ENCODE results near the gene KCNMB2. TPM values are rescaled to one million over a fixed set of nuclear protein-coding genes. Genes with fewer than 3 reads are reported as not detected.
"Not testable (repeated sequence)": the region's sequence is repeated elsewhere in the genome, so short reads cannot be mapped to it uniquely, and the experiment has no call there.

The KCNMB2 gene
- total RNA-seq, 2 experiments from 2014 or later, result not detected

- ChIA-PET CTCF (interaction anchor here (0.6 kb wide), 1 partner anchor 1265 kb away, joined by 4 read pairs; no protein-coding TSS in a partner anchor), POLR2A (no interaction called here)
- DNase-seq, result no peak
- no peak overlapping the region for H3K4me3 Mint-ChIP-seq
- H3K4me1 Mint-ChIP-seq, result no peaks in the 10 kb centered on the region
- no peaks in the 10 kb centered on the region for H3K36me3 Mint-ChIP-seq (ENCODE audit: low read depth)
- H3K27ac Mint-ChIP-seq, result no peak overlapping the region
- no peaks in the 10 kb centered on the region for H3K9me3 Mint-ChIP-seq
- H3K27me3 Mint-ChIP-seq, result peaks cover 6% of the 10 kb centered on the region
Observed at GRCh38 chr3:178527981-178528380, 8.3 kb upstream of the KCNMB2 start.

DNA sequence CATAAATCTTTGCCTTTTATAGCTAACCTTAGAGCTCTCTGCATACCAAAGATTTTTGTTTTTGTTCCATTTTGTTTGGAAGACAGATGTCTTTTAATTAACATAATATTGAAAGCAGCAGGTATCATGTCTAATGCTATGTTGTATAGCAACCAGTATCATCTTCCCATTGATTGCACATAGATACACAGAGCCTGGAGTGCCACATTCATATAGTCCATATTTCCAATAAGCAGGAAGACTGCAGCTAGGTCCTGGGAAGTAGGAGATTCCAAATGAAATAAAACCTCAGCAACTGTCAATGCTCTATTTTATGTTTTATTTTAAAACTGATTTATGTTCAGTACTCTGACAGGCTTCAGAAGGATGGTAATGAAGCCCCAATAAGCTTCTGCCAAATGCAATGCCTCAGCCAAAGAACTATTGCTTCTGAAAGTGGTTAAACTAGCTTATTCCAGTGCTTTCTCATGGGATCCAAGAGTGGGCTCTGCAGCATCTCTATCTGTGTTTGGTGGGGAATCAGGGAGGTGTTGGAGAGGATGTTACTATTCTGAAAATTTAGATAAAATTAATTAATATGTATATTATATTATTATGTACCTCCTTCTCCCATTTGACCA, 6.5 kb upstream of the KCNMB2 start:
- Mint-ChIP-seq H3K4me1 (no peaks in the 10 kb centered on the region), H3K36me3 (ENCODE audit: low read depth) (no peaks in the 10 kb centered on the region), H3K27me3 (peaks cover 11% of the 10 kb centered on the region), H3K27ac (no peak overlapping the region), H3K4me3 (no peak overlapping the region), H3K9me3 (no peaks in the 10 kb centered on the region)
- CTCF ChIA-PET, result no interaction called here
- no peak for DNase-seq
- POLR2A ChIA-PET, result no interaction called here

DNA sequence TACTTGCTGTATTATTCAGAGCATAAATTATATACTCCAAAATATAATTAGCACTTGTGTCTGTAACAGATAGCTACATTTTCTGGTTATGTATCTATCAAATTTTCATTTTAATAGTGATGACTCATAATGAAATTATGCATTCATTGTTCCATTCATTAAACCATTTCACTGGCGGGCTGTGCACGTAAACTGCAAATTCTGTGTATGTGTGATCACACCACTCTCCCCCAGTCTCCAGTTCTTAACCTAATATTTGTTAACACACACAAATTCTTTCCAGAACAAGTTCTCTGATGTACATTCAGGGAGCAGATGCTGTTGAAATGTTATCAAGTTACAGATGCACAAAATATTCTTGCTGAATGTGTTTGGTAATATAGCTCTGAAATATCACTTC, 3.8 kb upstream of the KCNMB2 start:
- Mint-ChIP-seq H3K9me3 (no peaks in the 10 kb centered on the region), H3K27me3 (peaks cover 28% of the 10 kb centered on the region), H3K36me3 (ENCODE audit: low read depth) (no peaks in the 10 kb centered on the region), H3K27ac (no peak overlapping the region), H3K4me3 (no peak overlapping the region), H3K4me1 (no peaks in the 10 kb centered on the region)
- CTCF ChIA-PET, result interaction anchor here (0.6 kb wide), 1 partner anchor 1521 kb away, joined by 3 read pairs; no protein-coding TSS in a partner anchor
- DNase-seq, result no peak
- POLR2A ChIA-PET, result no interaction called here

- Mint-ChIP-seq H3K36me3 (ENCODE audit: low read depth) (no peaks in the 10 kb centered on the region), H3K4me1 (no peaks in the 10 kb centered on the region), H3K4me3 (no peak overlapping the region), H3K9me3 (no peaks in the 10 kb centered on the region), H3K27ac (no peak overlapping the region), H3K27me3 (peaks cover 23% of the 10 kb centered on the region)
- POLR2A ChIA-PET, result no interaction called here
- DNase-seq, result no peak
- CTCF ChIA-PET, result no interaction called here
Observed at GRCh38 chr3:178537122-178537705, 978 bp downstream of the KCNMB2 start.

GRCh38 chr3:178538056-178538455, 1.8 kb downstream of the KCNMB2 start:
- Mint-ChIP-seq H3K4me3 (no peak overlapping the region), H3K27me3 (peaks cover 22% of the 10 kb centered on the region), H3K4me1 (no peaks in the 10 kb centered on the region), H3K27ac (no peak overlapping the region), H3K36me3 (ENCODE audit: low read depth) (no peaks in the 10 kb centered on the region), H3K9me3 (no peaks in the 10 kb centered on the region)
- CTCF ChIA-PET, result no interaction called here
- POLR2A ChIA-PET, result no interaction called here
- DNase-seq, result no peak

- CTCF ChIA-PET, result interaction anchor here (0.7 kb wide), 1 partner anchor 191 kb away, joined by 3 read pairs; no protein-coding TSS in a partner anchor
- H3K4me1 Mint-ChIP-seq, result no peaks in the 10 kb centered on the region
- peaks cover 17% of the 10 kb centered on the region for H3K27me3 Mint-ChIP-seq
- no peaks in the 10 kb centered on the region for H3K9me3 Mint-ChIP-seq
- no peak for DNase-seq
- H3K4me3 Mint-ChIP-seq, result no peak overlapping the region
- no peak overlapping the region for H3K27ac Mint-ChIP-seq
- POLR2A ChIA-PET, result no interaction called here
- H3K36me3 Mint-ChIP-seq (ENCODE audit: low read depth), result no peaks in the 10 kb centered on the region
Observed at GRCh38 chr3:178540184-178540583, 3.9 kb downstream of the KCNMB2 start.

DNA sequence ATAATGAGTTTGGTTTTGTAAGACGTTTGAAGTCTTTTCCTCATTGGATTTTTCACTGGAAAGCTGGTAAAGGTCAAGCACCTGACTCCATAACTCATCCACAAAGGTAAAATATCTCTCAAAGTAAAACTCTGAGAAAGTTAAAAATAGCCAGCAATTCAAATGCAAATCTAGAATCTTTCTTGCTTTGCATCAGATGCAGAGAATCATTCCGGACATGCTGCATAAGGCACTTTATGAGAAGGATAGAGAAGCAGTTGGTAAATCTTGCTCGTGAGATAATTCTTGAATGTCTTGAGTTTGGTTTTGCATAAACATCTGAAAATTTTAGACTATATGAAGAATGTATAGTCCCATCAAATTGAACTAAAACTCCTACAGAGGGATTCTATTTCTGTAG, 9.1 kb downstream of the KCNMB2 start:
- no peaks in the 10 kb centered on the region for H3K36me3 Mint-ChIP-seq (ENCODE audit: low read depth)
- ChIA-PET POLR2A (no interaction called here), CTCF (no interaction called here)
- H3K27ac Mint-ChIP-seq, result no peak overlapping the region
- no peak overlapping the region for H3K4me3 Mint-ChIP-seq
- DNase-seq, result no peak
- H3K9me3 Mint-ChIP-seq, result no peaks in the 10 kb centered on the region
- H3K4me1 Mint-ChIP-seq, result no peaks in the 10 kb centered on the region
- H3K27me3 Mint-ChIP-seq, result no peaks in the 10 kb centered on the region

DNA sequence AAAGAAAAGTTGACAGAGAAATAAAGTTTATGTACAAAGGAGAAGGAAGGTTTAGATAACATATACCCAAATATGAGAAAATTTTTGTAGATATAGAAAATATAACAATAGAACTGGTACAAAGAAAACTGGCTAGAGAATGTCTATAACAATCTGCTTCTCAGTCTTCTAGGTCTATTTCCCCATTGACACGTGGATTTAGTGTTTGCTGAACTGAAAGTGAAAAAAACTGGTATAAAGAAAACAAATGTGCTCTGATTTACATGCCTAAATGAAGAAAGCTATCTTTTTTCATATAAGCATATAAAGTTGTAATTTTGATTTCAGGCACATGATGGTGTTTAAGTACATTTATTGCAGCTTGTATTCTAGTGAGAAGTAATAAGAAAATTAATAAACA, 9.8 kb downstream of the KCNMB2 start:
- Mint-ChIP-seq H3K27me3 (no peaks in the 10 kb centered on the region), H3K36me3 (ENCODE audit: low read depth) (no peaks in the 10 kb centered on the region), H3K27ac (no peak overlapping the region), H3K4me1 (no peaks in the 10 kb centered on the region), H3K9me3 (no peaks in the 10 kb centered on the region), H3K4me3 (no peak overlapping the region)
- DNase-seq, result no peak
- ChIA-PET POLR2A (no interaction called here), CTCF (no interaction called here)

DNA sequence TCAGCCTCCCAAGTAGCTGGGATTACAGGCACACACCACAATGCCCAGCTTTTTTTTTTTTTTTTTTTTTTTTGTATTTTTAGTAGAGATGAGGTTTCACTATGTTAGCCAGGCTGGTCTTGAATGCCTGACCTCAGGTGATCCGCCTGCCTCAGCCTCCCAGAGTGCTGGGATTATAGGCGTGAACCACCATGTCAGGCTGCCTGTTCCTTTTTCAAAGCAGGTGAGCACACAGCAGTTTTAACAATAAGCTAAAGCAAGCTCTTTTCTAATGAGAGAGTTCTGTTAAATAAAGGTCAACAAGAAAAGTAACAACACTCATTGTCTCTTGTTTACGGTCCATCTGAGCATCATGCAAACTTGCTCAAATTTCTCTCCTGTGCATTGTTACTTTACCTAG, 13.2 kb downstream of the KCNMB2 start:
- H3K4me3 Mint-ChIP-seq; H3K27ac Mint-ChIP-seq; H3K27me3 Mint-ChIP-seq; H3K9me3 Mint-ChIP-seq; POLR2A ChIA-PET; H3K4me1 Mint-ChIP-seq; DNase-seq; H3K36me3 Mint-ChIP-seq (ENCODE audit: low read depth); CTCF ChIA-PET: not testable (repeated sequence)

DNA sequence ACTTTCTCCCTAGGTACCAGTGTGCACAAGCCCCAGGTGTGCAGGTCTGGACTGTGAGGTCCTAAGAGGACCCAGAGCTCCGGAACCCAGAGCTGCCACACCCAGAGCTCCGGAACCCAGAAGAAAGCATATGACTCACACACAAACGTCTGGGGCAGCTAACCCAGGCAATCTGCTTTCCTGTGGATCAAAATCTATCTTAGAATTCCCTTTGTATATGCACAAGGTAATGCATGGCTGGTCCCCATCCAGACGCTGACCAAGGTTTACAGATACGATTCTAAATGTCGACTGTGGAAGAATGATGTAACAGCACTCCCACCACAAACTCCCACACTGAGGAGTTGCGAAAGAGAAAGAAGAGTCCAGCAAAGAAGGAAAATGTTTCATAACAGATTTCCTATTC, 15.7 kb downstream of the KCNMB2 start:
- H3K36me3 Mint-ChIP-seq (ENCODE audit: low read depth), result no peaks in the 10 kb centered on the region

GRCh38 chr3:178558637-178559036, 22.4 kb downstream of the KCNMB2 start:
- H3K36me3 Mint-ChIP-seq (ENCODE audit: low read depth), result no peaks in the 10 kb centered on the region
- H3K4me3 Mint-ChIP-seq, result no peak overlapping the region
- no peaks in the 10 kb centered on the region for H3K27me3 Mint-ChIP-seq
- POLR2A ChIA-PET, result interaction anchor here (0.6 kb wide), 1 partner anchor 319 kb away, joined by 4 read pairs; no protein-coding TSS in a partner anchor
- CTCF ChIA-PET, result no interaction called here
- no peaks in the 10 kb centered on the region for H3K4me1 Mint-ChIP-seq
- H3K9me3 Mint-ChIP-seq, result no peaks in the 10 kb centered on the region
- H3K27ac Mint-ChIP-seq, result no peak overlapping the region
- DNase-seq, result no peak

More for the DNA sequence above, 15.7 kb downstream of the KCNMB2 start:
- ChIA-PET CTCF (no interaction called here), POLR2A (no interaction called here)
- Mint-ChIP-seq H3K9me3 (no peaks in the 10 kb centered on the region), H3K4me3 (no peak overlapping the region), H3K27ac (no peak overlapping the region), H3K4me1 (no peaks in the 10 kb centered on the region), H3K27me3 (no peaks in the 10 kb centered on the region)
- no peak for DNase-seq

GRCh38 chr3:178560759-178561158, 24.5 kb downstream of the KCNMB2 start:
- H3K4me1 Mint-ChIP-seq, result no peaks in the 10 kb centered on the region
- DNase-seq, result no peak
- POLR2A ChIA-PET, result no interaction called here
- CTCF ChIA-PET, result no interaction called here
- no peaks in the 10 kb centered on the region for H3K9me3 Mint-ChIP-seq
- H3K27me3 Mint-ChIP-seq, result no peaks in the 10 kb centered on the region
- no peak overlapping the region for H3K4me3 Mint-ChIP-seq
- no peak overlapping the region for H3K27ac Mint-ChIP-seq
- no peaks in the 10 kb centered on the region for H3K36me3 Mint-ChIP-seq (ENCODE audit: low read depth)

- H3K4me3 Mint-ChIP-seq, result no peak overlapping the region
- H3K4me1 Mint-ChIP-seq, result no peaks in the 10 kb centered on the region
- CTCF ChIA-PET, result no interaction called here
- POLR2A ChIA-PET, result no interaction called here
- H3K27me3 Mint-ChIP-seq, result no peaks in the 10 kb centered on the region
- DNase-seq, result no peak
- no peak overlapping the region for H3K27ac Mint-ChIP-seq
- no peaks in the 10 kb centered on the region for H3K36me3 Mint-ChIP-seq (ENCODE audit: low read depth)
- H3K9me3 Mint-ChIP-seq, result no peaks in the 10 kb centered on the region
Observed at GRCh38 chr3:178561239-178561638, 25.0 kb downstream of the KCNMB2 start.

Data from activated CD4-positive, alpha-beta T cell treated with anti-CD3 and anti-CD28 coated beads, Interleukin-2, amount 10 ng/mL, durations not matched to agents 7 days and 5 days (primary cell).